ENCODE measurements around the gene WLS.
"Not testable (repeated sequence)": the region's sequence is repeated elsewhere in the genome, so short reads cannot be mapped to it uniquely, and the experiment has no call there.

The WLS gene

DNA sequence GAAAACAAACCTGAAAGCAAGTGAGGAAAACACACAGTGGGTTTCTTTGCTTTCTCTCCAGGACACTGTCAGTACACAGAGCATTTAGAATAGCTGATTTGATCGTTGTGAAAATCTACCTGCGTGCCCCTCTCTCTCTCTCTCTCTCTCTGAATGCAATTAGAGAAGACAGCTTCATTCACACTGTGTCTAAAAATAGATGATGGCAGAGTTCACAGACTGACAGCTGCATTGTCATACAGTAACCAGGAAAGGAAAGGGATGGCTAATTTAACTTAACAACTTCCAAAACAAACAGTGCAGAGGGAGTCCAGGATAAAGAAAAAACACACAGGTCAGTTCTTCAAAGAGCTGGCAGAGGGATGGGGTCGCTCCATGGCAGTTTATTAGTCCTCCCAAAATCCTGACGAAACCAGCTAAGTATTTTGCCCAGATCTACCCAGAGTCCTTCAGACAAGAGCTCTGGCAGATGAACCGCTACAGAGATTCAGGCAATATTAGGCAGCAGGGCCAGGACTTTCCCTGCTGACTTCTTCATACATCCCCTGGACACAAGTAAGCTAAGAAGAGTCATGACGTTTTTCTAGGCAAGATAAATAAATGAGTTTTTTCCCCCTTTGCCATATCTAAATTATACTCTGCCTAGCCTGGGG lies 58.9 kb downstream of the WLS start:
- H3K4me3 ChIP-seq (ENCODE audit: low read depth, low read length), result no peak overlapping the region
- peak; percentile 66 for DNase-seq (ENCODE audit: low read depth)
- TF ChIP-seq, protein P1, sequence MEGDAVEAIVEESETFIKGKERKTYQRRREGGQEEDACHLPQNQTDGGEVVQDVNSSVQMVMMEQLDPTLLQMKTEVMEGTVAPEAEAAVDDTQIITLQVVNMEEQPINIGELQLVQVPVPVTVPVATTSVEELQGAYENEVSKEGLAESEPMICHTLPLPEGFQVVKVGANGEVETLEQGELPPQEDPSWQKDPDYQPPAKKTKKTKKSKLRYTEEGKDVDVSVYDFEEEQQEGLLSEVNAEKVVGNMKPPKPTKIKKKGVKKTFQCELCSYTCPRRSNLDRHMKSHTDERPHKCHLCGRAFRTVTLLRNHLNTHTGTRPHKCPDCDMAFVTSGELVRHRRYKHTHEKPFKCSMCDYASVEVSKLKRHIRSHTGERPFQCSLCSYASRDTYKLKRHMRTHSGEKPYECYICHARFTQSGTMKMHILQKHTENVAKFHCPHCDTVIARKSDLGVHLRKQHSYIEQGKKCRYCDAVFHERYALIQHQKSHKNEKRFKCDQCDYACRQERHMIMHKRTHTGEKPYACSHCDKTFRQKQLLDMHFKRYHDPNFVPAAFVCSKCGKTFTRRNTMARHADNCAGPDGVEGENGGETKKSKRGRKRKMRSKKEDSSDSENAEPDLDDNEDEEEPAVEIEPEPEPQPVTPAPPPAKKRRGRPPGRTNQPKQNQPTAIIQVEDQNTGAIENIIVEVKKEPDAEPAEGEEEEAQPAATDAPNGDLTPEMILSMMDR (conservative IDR thresholded peaks at IDR 0.05; ENCODE audit: low read depth, low read length), result no peak

DNA sequence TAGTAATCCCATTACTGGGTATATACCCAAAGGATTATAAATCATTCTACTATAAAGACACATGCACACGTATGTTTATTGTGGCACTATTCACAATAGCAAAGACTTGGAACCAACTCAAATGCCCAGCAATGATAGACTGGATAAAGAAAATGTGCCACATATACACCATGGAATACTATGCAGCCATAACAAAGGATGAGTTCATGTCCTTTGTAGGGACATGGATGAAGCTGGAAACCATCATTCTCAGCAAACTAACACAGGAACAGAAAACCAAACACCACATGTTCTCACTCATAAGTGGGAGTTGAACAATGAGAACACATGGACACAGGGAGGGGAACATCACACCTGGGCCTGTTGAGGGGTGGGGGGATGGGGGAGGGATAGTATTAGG lies 60.5 kb downstream of the WLS start:
- H3K4me3 ChIP-seq (ENCODE audit: low read depth, low read length); DNase-seq (ENCODE audit: low read depth): not testable (repeated sequence)

DNA sequence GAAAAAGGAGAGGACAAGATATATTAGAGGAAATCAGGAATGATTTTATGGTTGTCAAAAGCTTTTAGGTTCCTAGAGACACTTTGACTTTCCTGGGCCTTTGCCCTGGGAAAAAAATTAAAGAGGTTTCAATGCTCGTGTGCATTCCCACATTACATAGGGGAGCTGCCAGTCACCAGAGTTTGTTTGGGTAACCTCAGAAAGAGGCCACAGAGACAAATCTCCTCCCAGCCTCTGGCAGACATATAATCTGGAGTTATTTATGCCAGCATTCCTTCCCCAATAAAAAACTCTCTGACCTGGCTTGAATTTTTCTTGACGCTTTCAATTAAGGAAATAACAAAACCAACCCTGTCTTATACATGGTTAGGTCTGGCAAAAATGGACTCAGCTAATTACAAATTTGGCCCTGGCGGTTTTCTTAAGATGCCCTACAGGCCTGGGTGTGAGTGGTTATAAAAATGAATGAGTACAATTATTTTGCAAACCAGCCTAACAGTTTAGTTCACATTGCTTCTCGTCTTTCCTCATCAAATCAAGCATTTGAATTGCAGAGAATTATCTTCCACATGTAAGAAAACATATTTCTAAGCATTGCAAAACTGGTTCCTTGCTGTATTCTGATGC lies 63.7 kb downstream of the WLS start:
- peak; percentile 48 for DNase-seq (ENCODE audit: low read depth)
- H3K4me3 ChIP-seq (ENCODE audit: low read depth, low read length), result no peak overlapping the region
- TF ChIP-seq, protein P1 (conservative IDR thresholded peaks at IDR 0.05; ENCODE audit: low read depth, low read length), result no peak

DNA sequence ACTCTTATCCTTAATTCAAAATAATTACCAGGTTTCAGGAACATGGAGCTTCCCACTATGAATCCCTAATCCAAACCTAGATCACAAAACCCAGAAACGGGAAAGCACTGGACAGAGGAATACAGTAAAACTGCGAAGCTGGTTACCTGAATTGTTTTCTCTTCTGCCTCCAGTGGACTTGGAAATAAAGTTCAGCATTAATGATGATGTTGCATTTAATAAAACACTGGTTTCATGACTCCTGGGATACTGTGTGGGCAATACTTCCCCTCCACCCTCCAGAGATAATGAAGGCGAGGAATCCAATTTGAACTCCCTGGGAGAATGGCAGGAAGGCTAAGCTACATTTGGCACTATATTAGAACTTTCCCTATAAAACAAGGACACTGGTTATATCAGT lies 65.1 kb downstream of the WLS start:
- H3K4me3 ChIP-seq (ENCODE audit: low read depth, low read length), result no peak overlapping the region

DNA sequence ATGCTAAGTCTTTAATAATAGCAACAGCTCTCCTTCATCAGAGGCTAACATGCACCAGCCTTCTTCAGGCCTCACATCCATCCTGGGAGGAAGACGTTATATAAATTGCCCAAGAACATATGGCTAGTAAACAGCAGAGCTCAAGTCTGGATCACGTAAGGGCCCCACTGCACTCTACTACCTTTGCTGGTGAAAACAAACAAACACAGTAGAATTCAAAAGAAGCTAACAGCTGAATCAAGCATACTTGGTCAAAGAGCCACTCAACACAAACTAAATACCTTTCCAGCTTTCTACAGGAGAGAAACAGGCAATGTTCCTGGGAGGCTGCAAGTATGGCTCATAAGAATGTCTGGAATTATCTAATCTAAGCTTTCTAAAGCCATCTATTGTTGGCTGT lies 66.0 kb downstream of the WLS start:
- DNase-seq (ENCODE audit: low read depth), result no peak
- TF ChIP-seq, protein P1 (conservative IDR thresholded peaks at IDR 0.05; ENCODE audit: low read depth, low read length), result no peak
- no peak overlapping the region for H3K4me3 ChIP-seq (ENCODE audit: low read depth, low read length)

More for the DNA sequence above, 65.1 kb downstream of the WLS start:
- DNase-seq (ENCODE audit: low read depth), result no peak
- TF ChIP-seq, protein P1 (conservative IDR thresholded peaks at IDR 0.05; ENCODE audit: low read depth, low read length), result no peak

DNA sequence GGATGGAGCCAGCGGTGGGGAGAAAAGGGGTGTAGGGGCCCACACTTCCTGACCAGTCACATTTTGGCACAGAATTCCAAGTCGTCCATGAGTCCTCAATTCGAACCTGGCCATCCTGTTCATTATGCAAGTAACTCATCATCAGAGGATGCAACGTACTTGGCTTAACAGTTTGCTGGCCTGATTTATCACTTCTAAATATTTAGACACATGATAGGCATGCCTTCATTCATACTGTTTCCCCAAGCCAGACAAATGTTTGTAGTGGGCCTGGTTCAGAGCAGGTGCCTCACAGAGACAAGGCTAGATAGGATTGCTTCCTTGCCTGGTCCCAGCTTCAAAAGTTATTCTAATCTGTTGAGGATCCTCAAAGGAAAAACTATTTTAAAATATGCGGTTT lies 66.7 kb downstream of the WLS start:
- DNase-seq (ENCODE audit: low read depth), result no peak
- TF ChIP-seq, protein P1 (conservative IDR thresholded peaks at IDR 0.05; ENCODE audit: low read depth, low read length), result no peak

DNA sequence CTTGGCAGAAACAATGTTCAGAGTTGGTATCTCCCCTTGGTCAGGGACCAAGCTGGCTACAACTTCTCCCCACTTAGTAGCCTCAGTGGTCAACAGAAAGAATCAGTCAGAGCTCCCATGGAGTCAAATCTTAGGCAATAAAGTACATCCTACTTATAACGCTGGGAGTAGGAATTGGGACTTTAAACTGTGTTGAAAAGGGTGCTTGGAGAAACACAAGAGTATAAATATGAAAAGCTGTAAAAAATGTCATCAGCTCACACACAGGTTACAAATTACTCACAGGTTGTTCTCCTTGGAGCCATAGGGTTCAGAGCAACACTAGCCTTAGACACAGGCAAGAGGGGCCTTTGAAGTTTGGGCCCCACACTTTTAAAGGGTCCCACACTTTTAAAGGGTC lies 67.4 kb downstream of the WLS start:
- no peak for DNase-seq (ENCODE audit: low read depth)
- no peak overlapping the region for H3K4me3 ChIP-seq (ENCODE audit: low read depth, low read length)
- TF ChIP-seq, protein P1 (conservative IDR thresholded peaks at IDR 0.05; ENCODE audit: low read depth, low read length), result no peak

More for the DNA sequence above, 66.7 kb downstream of the WLS start:
- no peak overlapping the region for H3K4me3 ChIP-seq (ENCODE audit: low read depth, low read length)

Measured in choroid plexus epithelial cell (primary cell).